ENCODE data around the gene PITPNC1.

DNA sequence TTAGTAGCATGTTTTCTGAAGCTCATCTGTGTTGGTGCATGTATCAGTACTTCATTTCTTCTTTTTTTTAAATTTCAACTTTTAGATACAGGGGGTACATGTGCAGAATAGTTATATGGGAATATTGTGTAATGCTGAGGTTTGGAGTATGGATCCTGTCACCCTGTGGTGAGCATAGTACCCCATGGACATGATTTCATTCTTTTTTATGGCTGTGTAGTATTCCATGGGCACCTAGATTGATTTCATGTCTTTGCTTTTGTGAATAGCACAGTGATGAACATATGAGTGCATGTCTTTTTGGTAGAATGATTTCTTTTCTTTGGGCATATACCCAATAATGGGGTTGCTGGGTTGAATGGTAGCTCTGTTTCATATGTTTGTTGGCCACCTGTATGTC, 285.6 kb downstream of the PITPNC1 start:
- TF ChIP-seq CTCF (IDR thresholded peaks at IDR 0.05), result no peak
- no peak for TF ChIP-seq POLR2A (IDR thresholded peaks at IDR 0.05; ENCODE audit: low read depth)
- TF ChIP-seq POLR2AphosphoS5 (IDR thresholded peaks at IDR 0.05), result no peak

Measured in esophagus muscularis mucosa (tissue), 3 donors.